GM18909 (cell line): ENCODE results near the gene DDIT3.

ENCODE experiments used
- ATAC-seq: cut with Tn5 transposase; IDR thresholded peaks from one replicate; pipeline ENCODE4 v1.9.1; 2021; ENCODE audit warnings: mild to moderate bottlenecking; ENCODE audit not compliant: unreplicated experiment, poor library complexity

Gene DDIT3

GRCh38 chr12:57548013-57548315 lies 27.6 kb upstream of the DDIT3 start:
- no peak for ATAC-seq

DNA sequence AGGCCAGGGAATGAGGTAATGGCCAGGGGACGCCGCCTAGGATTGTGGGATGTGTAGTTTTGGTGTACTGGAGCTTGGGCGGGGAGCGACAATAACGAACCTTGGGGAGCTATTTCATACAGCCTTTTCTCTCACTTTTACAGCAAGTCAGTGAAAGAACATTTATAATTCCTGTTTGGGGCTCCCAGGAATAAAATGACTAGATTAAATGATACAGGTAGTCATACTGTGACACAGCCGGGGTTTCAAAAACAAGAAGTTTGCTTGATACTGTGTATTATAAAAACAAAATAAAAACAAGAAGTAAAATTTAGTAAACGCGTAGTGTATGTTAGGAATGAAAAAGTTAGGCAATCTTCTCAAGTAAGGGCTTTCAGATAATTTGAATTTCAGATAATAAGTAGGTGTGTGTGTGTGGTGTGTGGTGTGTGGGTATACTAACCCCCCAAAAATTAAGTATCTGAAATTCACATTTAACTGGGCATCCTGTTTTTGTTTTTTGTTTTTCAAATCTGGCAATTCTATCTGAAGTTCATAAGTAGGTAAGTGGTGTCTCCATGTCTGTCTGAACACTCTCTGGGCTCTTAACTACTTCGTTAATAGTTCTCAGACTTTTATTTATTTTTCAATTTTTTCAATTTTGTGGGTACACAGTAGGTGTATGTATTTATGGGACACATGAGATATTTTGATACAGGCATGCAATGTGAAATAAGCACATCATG lies 27.1 kb upstream of the DDIT3 start:
- ATAC-seq: no peak

- peak; percentile 99 for ATAC-seq
Measured at GRCh38 chr12:57546438-57547287, 26.3 kb upstream of the DDIT3 start, which contains the start of gene DCTN2. Gene DCTN2 (minus strand): TSS chr12:57547192. CDS start chr12:57547063, 129 bp downstream.

DNA sequence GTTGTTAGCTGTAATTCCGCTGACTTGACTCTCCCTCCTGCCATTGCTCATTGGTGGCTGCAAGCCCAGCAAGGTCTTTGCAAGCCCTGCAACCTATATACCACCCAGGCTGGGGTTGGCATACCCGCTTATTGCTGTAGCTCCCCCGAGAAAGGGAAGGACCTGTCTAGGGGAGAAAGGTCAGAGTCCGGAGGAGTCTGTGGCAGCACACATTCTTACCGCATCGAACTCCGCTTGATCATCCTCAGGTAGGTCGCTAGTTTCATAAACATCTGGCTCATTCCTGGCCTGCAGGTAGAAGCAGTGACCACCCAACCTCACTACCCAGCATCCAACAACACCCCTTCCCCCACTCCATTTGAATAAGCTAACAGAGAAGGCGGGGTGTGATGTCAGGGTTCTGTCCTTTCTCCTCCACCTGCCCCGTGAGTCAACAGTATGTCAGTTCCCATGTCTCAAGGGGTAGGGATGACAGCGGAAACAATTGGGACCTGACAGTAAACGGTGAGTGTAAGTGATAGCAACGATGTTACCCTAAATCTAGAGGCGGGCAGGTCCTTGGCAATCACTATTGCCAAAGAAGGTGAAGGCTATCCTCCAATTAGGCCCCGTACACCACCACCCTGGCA lies 25.6 kb upstream of the DDIT3 start:
- no peak for ATAC-seq

- no peak for ATAC-seq
Measured at GRCh38 chr12:57543581-57543980, 23.3 kb upstream of the DDIT3 start.

DNA sequence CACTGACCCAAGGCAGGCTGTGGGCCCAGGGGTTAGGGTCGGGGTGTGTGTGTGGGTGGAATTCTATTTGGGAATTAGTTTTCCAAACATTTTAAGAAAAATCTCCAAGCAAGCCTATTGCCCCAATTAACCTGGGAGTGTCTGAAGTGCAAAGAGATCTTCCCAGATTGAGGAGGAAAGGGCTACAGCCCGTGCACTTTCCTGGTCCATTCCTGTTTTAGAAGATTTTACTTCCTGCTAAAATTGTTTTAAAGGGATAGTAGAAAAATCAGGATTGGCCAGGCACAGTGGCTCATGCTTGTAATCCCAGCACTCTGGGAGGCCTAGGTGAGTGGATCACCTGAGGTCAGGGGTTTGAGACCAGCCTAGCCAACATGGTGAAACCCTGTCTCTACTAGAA lies 21.4 kb upstream of the DDIT3 start:
- no peak for ATAC-seq

- ATAC-seq: no peak
Measured at GRCh38 chr12:57541001-57541400, 20.7 kb upstream of the DDIT3 start.

GRCh38 chr12:57539134-57539768 lies 18.9 kb upstream of the DDIT3 start:
- ATAC-seq: no peak

DNA sequence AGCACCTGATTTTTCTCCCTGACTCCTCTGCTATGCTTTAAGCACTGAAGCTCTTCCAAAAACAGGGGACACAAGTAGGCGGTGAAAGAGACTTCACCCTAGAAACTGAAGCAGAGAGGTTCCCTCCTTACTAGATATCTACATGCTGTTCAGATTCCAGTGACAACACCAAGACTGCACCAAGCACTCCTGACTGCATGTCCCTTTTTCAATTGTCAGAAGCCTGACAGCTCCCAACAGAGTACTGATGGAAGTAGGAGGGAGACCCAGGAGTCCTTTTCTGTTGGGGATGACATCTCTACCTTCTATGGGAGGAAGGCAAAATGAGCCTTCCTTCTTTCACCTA lies 16.3 kb upstream of the DDIT3 start:
- ATAC-seq: no peak

DNA sequence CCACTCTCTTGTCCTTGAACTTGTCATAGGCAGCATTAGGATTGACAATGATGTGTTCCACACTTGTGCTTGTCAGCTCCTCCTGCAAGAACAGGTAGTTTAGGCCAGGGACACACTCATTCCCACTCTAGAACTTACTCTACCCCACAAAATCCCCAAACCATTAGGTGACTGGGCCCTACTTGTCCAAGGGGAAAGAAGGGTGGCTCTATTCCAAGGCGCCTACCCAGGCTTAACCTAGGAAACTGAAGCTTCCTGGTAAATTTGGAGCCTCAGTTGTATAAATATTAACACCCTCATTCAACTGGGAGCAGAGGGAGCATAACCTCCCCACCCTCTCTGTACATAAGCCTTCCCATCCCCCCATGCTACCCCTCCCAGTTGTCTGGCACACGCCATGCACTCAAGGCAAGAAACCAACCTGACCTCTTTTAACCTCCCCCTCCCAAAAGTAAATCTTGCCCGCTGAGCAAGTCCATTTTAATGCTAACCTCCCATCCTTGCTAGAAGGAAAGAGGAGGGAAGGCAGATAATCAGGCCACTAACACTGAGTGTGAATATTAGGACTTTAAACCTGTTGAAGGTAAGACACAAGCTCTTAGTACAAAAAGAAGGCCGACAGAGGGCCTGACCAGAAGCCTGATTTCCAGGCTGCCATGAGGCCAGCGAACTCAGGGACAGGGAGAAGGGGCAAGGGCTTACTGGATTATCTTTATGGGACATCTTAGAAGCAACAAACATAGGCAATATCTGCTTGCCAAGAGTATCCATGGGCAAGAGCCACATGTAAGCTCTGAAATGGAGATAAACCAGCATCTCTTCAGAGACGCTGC lies 15.7 kb upstream of the DDIT3 start:
- ATAC-seq: no peak

DNA sequence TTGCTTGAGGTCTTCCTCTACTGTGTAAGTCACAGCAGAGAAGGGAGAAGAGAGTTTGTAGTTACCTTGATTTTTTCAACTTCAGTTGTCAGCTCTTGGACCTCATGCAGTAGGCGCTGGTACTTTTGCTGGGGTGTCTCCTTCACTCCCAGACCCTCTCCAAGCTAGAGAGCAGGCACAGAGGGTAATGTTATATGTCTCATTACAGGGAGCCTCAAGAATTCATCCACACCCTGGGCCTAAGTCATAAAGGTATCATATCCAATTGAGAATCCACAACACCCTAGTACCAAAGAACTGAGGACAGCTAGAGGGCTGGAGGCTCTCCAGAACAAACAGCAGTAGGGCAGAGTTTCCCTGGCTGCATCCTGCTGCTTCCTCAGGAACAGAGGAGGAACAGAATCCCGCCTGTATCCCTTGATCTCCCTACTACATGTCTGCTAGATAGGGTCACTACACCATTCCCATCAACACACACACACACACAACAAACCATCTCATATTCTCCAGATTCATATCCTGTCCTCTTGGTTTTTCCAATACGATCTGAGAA lies 14.8 kb upstream of the DDIT3 start:
- no peak for ATAC-seq

- no peak for ATAC-seq
Measured at GRCh38 chr12:57534250-57534649, 13.9 kb upstream of the DDIT3 start.

DNA sequence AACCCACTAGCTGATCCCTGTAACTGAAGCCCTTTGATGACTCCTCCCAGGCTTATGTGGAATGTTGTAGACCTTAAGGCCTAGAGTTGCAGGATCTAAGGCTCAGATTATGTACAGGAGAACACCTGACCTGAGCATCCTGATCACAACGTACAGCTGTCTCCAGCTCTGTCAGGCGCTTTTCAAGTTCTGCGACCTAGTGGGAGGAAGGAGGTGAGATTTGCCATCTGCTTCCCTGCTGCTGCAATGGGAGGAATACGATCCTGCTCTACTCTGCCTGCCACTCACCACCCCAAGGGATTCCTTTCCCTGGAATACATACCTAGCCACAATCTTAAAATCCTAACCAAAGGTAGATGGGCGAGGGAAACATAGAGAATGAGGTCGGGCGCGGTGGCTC lies 12.8 kb upstream of the DDIT3 start:
- ATAC-seq: no peak

GRCh38 chr12:57531836-57532235 lies 11.5 kb upstream of the DDIT3 start:
- no peak for ATAC-seq

GRCh38 chr12:57530396-57531142 lies 10.3 kb upstream of the DDIT3 start:
- no peak for ATAC-seq

DNA sequence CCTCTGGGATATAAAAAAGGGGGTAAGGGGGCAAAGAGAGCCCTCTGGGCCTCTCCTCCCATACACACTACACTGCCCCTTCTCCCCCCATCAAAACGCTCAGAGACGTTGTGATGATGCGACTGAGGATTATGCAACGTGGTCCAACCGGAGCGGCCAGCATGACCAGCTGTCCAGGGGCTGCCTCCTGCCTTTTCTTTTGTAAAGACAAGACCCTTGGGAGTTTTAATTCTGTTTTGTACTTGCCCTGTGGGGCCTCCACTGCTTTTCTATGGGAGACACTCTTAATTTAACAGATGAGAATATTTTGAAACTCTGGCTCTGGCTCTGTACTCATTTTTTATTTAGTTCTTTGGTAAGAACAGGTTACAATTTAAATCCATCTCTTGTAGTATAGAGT lies 9.5 kb upstream of the DDIT3 start:
- ATAC-seq: no peak

- no peak for ATAC-seq
Measured at GRCh38 chr12:57528831-57529555, 8.7 kb upstream of the DDIT3 start.

- ATAC-seq: no peak
Measured at GRCh38 chr12:57528176-57528575, 7.9 kb upstream of the DDIT3 start.

- no peak for ATAC-seq
Measured at GRCh38 chr12:57527184-57527583, 6.9 kb upstream of the DDIT3 start.
